GM18508 (cell line): ENCODE data around the gene FCER2.
"Not testable (repeated sequence)": the region's sequence is repeated elsewhere in the genome, so short reads cannot be mapped to it uniquely, and the experiment has no call there.

Experiments used
- ATAC-seq: cut with Tn5 transposase; IDR thresholded peaks from one replicate; pipeline ENCODE4 v1.9.1; 2021; ENCODE audit warnings: moderate number of reproducible peaks; ENCODE audit not compliant: insufficient read depth, unreplicated experiment

The FCER2 gene

DNA sequence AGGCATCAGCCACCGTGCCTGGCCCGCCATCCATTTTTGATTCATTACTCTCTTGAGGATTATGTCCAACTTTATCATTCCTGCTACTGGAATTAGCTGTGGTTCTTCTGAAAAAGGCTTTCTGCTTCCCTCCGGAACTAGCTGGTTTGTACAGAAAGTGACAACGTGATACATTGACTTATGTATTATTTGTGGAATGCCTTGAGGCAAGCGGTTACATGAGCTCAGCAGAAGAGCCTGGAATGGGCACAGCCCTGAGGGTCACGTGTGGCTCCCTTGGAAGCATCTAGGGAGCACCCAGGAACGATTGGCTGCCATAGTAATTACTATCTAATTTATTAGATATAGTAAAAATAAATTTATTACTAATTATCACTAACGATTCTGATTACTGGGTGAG is 47.5 kb downstream of the FCER2 start:
- ATAC-seq = no peak

DNA sequence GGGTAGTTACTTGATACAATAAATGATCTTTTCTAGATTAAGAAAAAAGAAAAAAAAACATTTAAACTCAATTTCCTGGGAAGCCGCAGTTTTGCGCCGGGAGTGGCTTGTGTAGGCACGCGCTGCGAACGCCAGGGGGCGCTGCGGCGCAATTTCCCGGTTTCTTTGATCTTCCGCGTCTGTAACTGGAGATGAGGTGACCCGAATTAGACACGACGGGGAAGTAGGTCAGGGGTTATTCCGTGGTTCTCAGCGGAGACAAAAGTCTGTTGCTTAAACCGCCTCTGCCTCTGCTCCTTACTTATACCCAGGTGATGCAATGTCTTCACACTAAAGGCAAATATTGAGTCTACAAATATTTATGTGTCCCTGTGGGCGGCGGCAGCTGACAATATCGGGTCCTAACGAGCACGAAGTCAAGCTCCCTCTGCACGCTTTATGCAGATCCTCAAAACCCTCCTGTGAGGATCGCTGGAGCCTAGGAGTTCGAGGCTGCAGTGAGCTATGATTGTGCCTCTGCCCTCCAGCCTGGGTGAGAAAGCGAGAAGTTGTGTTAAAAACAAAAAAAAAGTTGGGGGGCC is 49.8 kb downstream of the FCER2 start:
- ATAC-seq = no peak

- no peak for ATAC-seq
These were observed 51.8 kb downstream of the FCER2 start for GRCh38 chr19:7650148-7650547.

GRCh38 chr19:7648265-7649014 is 53.5 kb downstream of the FCER2 start:
- ATAC-seq = no peak

DNA sequence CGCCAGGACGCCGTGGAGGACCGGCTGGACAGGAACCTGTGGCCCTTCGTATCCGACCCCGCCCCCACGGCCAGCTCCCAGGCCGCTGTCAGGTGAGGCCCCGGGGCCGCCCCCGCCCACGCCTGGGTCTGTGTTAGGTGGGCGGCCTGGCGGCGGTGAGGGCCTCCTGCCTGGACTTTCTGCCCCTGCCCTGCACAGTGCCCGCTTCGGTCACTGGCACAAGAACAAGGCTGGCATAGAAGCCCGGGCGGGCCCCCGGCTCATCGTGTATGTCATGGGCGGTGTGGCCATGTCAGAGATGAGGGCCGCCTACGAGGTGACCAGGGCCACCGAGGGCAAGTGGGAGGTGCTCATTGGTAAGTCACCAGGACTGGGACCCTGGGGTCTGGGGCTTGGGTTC is 54.8 kb downstream of the FCER2 start:
- ATAC-seq = no peak

DNA sequence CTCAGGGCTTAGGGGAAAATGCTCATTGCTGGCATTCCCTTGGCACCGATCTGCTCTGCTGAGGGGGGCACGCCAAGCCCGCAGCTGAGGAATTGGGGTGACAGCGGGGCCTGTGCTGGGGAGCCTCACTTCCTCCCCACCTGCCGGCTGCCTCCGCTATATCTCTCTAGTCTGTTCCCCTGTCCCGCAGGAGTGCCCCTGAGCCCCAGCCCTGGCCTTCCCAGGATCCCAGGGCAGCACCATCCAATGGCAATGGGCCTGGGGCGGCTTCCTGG is 55.6 kb downstream of the FCER2 start:
- ATAC-seq = no peak

- no peak for ATAC-seq
These were observed 56.1 kb downstream of the FCER2 start for GRCh38 chr19:7645656-7646425.

DNA sequence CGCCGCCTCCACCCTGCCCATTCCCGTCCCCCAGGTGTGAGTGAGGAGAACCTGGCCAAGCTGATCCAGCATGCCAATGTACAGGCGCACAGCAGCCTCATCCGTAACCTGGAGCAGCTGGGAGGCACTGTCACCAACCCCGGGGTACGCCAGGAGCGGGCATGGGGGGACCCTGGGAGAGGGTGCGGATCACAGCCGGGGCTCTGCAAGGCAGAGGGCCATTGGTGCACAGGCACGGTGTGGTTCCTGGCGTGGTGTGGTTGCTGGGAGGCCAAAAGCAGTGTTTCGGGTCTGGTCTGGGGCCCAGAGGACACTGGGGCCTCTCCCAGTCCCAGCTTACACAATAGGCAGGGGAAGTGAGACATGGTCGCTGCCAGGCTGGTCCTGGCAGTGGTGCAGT is 56.8 kb downstream of the FCER2 start:
- no peak for ATAC-seq

DNA sequence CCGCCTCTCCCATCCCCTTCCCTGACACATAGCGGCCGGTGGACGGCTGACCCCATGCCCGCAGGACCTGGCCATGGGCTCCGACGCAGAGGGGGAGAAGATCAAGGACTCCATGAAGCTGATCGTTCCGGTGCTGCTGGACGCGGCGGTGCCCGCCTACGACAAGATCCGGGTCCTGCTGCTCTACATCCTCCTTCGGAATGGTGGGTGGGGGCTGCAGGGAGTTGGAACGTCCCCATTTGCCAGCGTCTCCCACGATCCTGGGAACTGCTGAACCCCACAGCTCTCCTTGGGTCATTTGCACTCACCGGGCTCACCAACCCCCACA is 57.4 kb downstream of the FCER2 start:
- ATAC-seq = no peak

GRCh38 chr19:7643629-7644549 is 58.0 kb downstream of the FCER2 start:
- not testable (repeated sequence) for ATAC-seq

DNA sequence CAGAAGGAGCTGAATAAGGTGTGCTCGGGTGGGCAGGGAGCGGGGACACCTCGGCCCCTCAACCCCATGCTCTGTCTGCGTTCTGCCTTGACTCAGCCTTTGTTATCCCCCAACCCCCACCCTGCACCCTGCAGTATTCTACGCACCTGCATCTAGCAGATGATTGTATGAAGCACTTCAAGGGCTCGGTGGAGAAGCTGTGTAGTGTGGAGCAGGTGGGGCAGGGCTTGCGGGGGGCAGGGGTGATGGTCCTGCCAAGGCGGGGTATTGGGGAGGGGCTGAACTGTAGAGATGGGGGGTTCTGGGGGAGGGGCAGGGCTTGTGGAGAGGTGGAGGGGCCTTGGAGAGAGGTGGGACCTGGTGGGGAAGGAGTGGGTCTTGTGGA is 58.9 kb downstream of the FCER2 start:
- no peak for ATAC-seq

DNA sequence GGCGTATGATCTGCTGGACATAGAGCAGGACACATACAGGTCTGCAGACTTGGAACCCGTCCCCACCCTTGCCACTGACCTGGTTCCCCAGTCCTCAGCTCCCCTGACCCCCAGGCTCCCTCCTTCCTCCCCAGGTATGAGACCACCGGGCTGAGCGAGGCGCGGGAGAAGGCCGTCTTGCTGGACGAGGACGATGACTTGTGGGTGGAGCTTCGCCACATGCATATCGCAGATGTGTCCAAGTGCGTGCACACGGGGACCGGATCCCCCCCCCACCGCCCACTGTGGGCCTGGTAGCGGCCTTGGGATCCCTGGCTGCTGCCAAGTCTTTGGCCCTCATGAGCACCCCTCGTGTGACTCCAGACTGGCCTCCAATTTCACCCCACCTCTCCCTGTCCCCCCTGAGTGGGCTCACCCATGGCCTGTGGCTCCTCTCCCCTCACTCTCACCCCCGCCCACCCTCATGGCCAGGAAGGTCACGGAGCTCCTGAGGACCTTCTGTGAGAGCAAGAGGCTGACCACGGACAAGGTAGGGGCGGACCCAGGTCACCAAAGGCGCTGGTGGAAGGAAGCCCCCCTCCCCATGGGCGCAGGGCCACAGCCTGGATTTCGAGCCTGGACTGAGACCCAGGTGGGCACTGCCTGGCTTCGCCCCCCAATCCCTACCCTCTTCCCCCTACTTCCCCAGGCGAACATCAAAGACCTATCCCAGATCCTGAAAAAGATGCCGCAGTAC is 59.5 kb downstream of the FCER2 start:
- no peak for ATAC-seq

DNA sequence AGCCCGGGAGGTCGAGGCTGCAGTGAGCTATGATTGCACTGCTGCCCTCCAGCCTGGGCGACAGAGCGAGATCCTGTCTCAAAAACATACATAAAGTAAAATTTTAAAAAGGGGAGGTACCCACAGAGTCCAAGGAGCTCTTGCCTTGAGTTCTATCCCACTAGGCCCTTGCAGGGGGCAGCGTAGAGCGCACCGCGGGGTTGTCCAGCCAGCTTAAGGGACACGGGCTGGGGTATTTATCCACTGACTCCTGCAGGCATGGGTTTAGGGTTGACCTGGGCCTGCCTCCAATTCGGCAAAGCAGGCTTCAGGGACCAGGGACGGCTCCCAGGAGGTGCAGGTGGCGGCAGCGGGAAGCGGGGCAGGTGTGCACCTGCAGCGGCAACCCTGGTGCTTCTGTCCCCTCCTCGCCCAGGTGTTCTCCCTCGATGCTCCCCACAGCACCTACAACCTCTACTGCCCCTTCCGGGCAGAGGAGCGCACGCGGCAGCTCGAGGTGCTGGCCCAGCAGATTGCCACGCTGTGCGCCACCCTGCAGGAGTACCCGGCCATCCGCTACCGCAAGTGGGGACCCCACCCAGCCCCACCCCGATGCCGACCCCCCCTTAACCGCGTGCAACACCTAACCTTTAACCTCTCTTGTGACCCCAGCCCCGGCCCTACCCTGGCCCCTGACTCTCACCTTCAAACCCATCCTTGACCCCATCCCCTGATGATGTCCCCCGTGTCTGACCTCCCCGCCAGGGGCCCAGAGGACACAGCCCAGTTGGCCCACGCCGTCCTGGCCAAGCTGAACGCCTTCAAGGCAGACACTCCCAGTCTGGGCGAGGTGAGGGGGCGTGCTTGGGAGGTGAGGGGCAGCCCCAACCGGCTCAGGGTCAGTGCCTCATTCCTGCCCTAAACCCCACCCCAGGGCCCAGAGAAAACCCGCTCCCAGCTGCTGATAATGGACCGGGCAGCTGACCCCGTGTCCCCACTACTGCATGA is 60.3 kb downstream of the FCER2 start:
- no peak for ATAC-seq

GRCh38 chr19:7640803-7641202 is 61.1 kb downstream of the FCER2 start:
- ATAC-seq = no peak

- ATAC-seq = no peak
These were observed 62.0 kb downstream of the FCER2 start for GRCh38 chr19:7639863-7640348.

- ATAC-seq = no peak
These were observed 63.0 kb downstream of the FCER2 start for GRCh38 chr19:7638802-7639465.
